ENCODE measurements around the gene TSR1. TPM values are rescaled to one million over a fixed set of nuclear protein-coding genes. Genes with fewer than 3 reads are reported as not detected.

The TSR1 gene
- total and polyA plus RNA-seq, 7 donors = 6.7 to 56.3 (median 21.9) TPM

- Histone ChIP-seq H3K4me1 (peaks cover 0 to 16% (median 12%) of the 10 kb centered on the region in 4 donors), H3K27me3 (no peaks in the 10 kb centered on the region), H3K36me3 (peaks cover 0 to 6% (median 2%) of the 10 kb centered on the region in 4 donors), H3K27ac (no peak overlapping the region), H3K4me3 (no peak overlapping the region), H3K9me3 (no peaks in the 10 kb centered on the region)
- intact Hi-C loops (cut with DNase I) = no loop called here
- DNase-seq = no peak
- TF ChIP-seq CTCF (IDR thresholded peaks at IDR 0.05) (no peak), POLR2AphosphoS5 (IDR thresholded peaks at IDR 0.05) (no peak), POLR2A (IDR thresholded peaks at IDR 0.05) (no peak), EP300 (IDR thresholded peaks at IDR 0.05) (no peak)
- WGBS, 2 donors = 92 to 94% methylated on average over 10 of the region's 10 CpGs
These were observed 21.7 kb upstream of the TSR1 start for GRCh38 chr17:2357931-2358434.

- 97 to 99% methylated on average over 4 of the region's 4 CpGs for WGBS, 2 donors
- no peak for DNase-seq
- Histone ChIP-seq H3K4me3 (no peak overlapping the region), H3K4me1 (peaks cover 0 to 16% (median 12%) of the 10 kb centered on the region in 4 donors), H3K27ac (no peak overlapping the region), H3K9me3 (no peaks in the 10 kb centered on the region), H3K36me3 (no peaks in the 10 kb centered on the region), H3K27me3 (no peaks in the 10 kb centered on the region)
- TF ChIP-seq POLR2A (IDR thresholded peaks at IDR 0.05) (no peak), POLR2AphosphoS5 (IDR thresholded peaks at IDR 0.05) (no peak), CTCF (IDR thresholded peaks at IDR 0.05) (no peak), EP300 (IDR thresholded peaks at IDR 0.05) (no peak)
- intact Hi-C loops (cut with DNase I) = no loop called here
These were observed 21.0 kb upstream of the TSR1 start for GRCh38 chr17:2357237-2357636.

- WGBS, 2 donors = 67 to 91% methylated on average over 8 of the region's 8 CpGs
- no peak for TF ChIP-seq EP300 (IDR thresholded peaks at IDR 0.05)
- TF ChIP-seq CTCF (IDR thresholded peaks at IDR 0.05) = no peak
- TF ChIP-seq POLR2A (IDR thresholded peaks at IDR 0.05) = no peak
- no peak for TF ChIP-seq POLR2AphosphoS5 (IDR thresholded peaks at IDR 0.05)
- no peak overlapping the region for H3K4me3 ChIP-seq
These were observed 18.1 kb upstream of the TSR1 start for GRCh38 chr17:2354311-2354710.

GRCh38 chr17:2351269-2351668, 15.0 kb upstream of the TSR1 start:
- no peak overlapping the region for H3K4me3 ChIP-seq
- TF ChIP-seq CTCF (IDR thresholded peaks at IDR 0.05) (no peak), EP300 (IDR thresholded peaks at IDR 0.05) (no peak), POLR2AphosphoS5 (IDR thresholded peaks at IDR 0.05) (no peak), POLR2A (IDR thresholded peaks at IDR 0.05) (no peak)
- no peak for DNase-seq
- H3K27ac ChIP-seq = no peak overlapping the region
- intact Hi-C loops (cut with DNase I) = loop anchor here (5.0 kb wide), 1 partner anchor 299 kb away; no protein-coding TSS in a partner anchor
- no peaks in the 10 kb centered on the region for H3K9me3 ChIP-seq
- no peaks in the 10 kb centered on the region for H3K4me1 ChIP-seq
- peaks cover 0 to 2% (median 0%) of the 10 kb centered on the region in 4 donors for H3K36me3 ChIP-seq
- H3K27me3 ChIP-seq = no peaks in the 10 kb centered on the region
- 96 to 97% methylated on average over 6 of the region's 6 CpGs for WGBS, 2 donors

More at GRCh38 chr17:2354311-2354710, 18.1 kb upstream of the TSR1 start:
- no peak for DNase-seq
- Histone ChIP-seq H3K4me1 (peaks cover 0 to 9% (median 6%) of the 10 kb centered on the region in 4 donors), H3K36me3 (no peaks in the 10 kb centered on the region), H3K27ac (no peak overlapping the region), H3K27me3 (no peaks in the 10 kb centered on the region), H3K9me3 (no peaks in the 10 kb centered on the region)
- intact Hi-C loops (cut with DNase I) = loop anchor here (5.0 kb wide), 1 partner anchor 302 kb away; no protein-coding TSS in a partner anchor

All from sigmoid colon (tissue), 7 donors.